NK-92 (cell line): ENCODE results near the gene KIAA1614.
"Not testable (repeated sequence)": the region's sequence is repeated elsewhere in the genome, so short reads cannot be mapped to it uniquely, and the experiment has no call there.

Experiments used
- DNase-seq: peaks from one replicate; lab custom pipeline; 2025; ENCODE audit not compliant: unreplicated experiment; lab: John Stamatoyannopoulos, UW

KIAA1614 gene

DNA sequence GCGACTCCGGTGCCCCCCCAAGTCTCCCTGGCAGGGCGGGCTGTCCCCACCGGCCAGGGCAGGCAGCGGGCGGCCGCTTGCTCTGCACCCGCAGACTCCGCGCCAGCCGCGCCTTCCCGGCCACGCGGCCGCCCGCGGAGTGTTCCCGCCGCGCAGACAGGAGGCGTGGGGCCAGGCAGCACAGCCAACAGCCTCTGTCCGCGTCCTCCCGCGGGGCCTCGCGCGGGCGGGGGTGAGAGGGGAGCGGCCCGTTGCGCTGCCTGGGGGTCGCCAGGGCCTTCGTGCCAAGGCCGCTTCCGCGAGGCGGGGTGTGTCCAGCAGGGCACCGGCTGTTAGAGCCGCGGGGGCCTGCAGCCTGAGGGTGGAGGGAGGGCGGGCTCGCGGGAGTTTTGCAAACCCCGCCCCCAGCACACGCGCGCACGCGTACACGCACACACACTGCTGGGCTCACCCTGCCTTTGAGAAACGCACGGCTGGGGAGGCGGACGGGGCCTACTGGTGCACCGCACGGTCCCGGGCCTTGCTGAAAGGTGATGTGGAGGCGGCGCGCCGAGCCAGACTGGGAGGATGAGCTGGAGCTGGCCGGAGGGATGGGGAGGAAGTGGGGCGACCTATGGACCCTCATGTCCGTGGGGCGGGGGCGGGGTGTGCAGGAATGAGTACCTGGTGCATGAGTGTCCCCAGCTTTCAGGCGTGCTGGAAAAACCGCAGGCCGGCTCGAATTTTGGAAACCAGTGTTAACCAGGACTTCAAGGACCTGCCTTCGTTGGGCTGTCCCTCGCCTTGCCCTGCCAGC lies 41.5 kb downstream of the KIAA1614 start:
- DNase-seq: no peak

DNA sequence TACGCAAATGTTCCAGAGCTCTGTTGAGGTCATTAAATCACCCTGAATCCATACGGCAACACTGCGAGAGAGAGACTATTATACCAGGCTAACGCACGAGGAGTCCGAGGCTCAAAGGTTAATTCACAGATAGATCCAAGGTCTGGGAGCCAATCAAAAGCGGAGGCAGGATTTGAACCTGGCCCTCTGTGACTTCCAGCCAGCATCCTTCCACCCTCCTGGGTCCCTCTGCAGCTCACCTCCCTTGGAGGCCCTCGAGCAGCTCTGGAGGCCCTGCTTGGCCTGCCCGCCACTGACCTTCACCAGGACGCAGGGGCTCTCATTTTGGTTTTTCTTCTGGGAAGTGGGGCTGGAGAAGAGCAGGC lies 42.1 kb downstream of the KIAA1614 start:
- DNase-seq: no peak

DNA sequence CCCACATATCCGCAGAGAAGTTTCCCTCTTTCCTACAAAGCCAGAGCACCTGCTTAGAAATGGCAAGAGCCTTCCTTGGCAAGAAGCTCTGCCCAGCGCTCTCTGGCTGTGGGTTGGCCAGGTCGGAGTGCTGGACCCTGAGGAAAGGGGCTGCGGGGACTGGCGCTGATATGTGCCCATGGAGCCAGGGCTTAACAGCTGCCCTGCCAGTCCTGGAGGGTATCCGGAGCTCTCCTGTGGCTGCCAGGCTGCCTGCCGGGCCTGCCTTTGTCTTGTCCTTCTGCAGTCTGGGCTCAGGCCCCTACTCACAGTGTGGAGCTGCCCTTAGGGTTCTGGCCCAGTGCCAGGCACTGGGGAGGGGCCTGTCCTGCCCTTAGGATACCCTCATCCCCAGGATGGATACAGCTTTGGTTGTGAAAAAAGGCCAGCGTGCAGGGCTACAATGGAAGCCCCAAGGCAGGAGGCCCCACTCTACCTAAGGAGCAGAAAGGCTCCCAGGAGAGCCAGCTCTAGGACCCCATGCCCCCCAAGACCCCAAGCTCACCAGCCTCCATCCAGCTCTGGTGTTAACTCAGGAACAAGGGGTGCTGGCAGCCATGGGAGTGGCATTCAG lies 43.4 kb downstream of the KIAA1614 start:
- no peak for DNase-seq

GRCh38 chr1:180959620-180960019 lies 46.9 kb downstream of the KIAA1614 start:
- DNase-seq: not testable (repeated sequence)

GRCh38 chr1:180961622-180962021 lies 48.9 kb downstream of the KIAA1614 start:
- DNase-seq: no peak

DNA sequence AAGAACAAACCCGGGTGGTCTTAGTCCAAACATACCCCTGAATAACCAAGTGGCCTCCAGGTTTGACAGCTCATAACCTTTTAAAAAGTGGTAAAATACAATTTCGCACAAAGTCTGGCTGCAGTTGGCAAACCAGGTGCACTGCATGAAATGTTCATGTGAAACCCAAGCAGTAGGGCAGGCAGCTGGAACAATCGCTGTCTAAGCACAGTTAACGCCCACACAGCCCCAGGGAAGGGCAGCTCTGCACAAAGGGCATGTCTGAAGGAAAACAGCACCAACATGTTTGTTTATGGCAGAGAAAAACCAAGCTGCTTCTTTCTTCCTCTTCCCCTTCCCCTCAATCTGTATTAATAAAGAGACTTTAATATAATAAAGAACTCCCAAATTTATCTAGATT lies 49.5 kb downstream of the KIAA1614 start:
- no peak for DNase-seq

DNA sequence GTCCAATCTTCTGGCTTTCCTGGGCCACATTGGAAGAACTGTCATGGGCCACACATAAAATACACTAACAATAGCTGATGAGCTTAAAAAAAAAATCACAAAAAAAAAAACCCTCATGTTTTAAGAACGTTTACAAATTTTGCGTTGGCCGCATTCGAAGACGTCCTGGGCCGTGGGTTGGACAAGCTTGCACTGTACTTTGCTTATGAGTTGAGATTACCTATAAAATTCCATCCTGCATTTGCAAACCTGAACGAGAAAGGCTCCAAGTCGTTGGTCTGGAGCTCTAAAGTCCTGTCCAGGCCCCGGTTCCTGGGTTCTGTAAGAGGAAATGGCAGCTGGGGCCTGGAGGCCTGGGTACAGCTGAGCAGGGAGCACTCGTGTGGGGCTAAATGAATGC lies 51.4 kb downstream of the KIAA1614 start:
- DNase-seq: no peak

- no peak for DNase-seq
Measured at GRCh38 chr1:180964595-180964994, 51.9 kb downstream of the KIAA1614 start.

GRCh38 chr1:180966312-180966711 lies 53.6 kb downstream of the KIAA1614 start:
- DNase-seq: no peak

- no peak for DNase-seq
Measured at GRCh38 chr1:180966744-180967536, 54.2 kb downstream of the KIAA1614 start.

- no peak for DNase-seq
Measured at GRCh38 chr1:180967558-180967957, 54.9 kb downstream of the KIAA1614 start.

DNA sequence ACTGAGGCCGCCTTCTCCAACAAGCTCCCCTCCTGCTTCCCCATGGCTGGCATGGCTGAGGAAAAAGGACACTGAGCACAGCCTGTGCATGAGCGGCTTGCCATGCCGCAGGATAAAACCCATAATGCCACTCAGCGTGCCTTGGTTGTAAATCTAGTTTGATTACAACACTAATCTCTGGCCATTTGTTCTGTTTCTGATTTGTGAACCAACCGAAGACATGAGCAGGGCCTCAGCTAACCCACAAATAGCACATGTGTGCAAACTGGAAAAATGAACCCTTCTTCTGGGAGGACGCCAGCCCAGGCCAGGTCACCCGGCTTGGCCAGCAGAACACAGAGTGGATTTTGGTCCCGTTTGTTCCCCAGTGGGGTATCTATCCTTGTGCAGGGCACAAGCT lies 56.1 kb downstream of the KIAA1614 start:
- DNase-seq: not testable (repeated sequence)

GRCh38 chr1:180969434-180969833 lies 56.7 kb downstream of the KIAA1614 start:
- no peak for DNase-seq

DNA sequence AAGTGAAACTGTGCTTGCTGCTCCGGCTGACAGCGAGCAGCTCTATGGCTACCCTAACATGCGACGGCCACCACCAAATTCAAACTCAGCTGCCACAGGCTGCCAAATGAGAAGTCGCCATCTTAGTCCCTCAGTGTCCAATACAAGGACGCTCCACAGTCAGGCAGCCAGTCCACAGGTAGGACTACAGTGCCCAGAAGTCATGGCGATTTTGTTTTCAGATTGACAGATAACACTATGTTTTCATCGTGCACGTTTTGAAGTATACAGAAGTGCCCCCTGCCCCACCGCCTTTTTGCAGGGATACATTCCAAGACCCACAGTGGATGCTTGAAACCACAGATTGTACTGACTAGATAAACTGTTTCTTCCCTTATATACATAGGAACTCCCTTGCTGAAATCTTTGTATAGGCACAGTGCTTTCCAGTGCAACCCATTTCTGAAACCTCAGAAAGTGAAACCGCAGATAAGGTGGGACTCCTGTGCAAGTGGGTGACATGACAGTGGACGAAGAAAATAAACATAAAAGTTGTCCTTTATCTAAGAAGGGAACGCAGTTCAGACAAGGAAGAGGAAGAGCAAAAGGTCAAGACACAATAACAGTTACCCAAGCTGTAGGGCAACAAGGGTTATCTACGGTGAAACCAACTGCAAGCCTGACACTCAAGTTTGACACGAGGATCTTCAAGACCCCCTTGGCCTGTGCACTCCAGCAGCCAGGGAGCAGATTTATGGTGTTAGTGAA lies 57.8 kb downstream of the KIAA1614 start:
- no peak for DNase-seq

DNA sequence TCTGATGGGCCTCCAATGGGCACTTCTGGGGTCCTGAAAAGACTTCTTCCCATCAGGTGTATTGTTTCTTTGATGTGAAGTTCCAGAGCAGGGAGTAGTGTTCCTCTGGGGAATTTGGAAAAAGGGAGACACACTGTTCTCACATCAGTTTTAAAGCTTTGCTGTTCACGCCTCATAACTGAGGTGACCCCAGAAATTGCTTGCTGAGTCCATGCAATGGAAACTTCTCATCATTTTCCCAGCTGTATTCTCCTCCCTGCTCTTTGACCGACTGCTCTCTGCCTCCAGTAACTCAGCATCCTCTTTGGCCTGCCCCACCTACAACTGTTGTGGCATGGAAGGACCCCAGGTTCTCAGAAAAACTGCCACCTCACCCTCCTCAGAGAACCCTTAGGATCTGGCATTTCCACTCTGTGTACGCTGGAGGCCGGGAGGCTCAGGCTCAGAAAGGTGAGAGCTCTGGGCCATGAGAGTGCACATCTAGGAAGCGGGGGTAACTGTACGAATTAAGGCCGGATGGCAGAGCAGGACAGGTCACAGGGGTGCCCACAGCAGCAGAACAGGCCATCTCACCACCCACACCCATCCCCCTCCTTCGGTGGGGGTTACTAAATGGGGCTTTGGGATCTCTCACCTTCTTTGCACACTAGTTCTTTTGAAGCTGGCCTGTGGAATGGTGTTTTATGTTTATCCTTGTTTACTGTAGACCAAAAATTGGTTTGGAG lies 58.7 kb downstream of the KIAA1614 start:
- no peak for DNase-seq

- DNase-seq: no peak
Measured at GRCh38 chr1:180973369-180973768, 60.7 kb downstream of the KIAA1614 start.

- no peak for DNase-seq
Measured at GRCh38 chr1:180974236-180974635, 61.5 kb downstream of the KIAA1614 start.

DNA sequence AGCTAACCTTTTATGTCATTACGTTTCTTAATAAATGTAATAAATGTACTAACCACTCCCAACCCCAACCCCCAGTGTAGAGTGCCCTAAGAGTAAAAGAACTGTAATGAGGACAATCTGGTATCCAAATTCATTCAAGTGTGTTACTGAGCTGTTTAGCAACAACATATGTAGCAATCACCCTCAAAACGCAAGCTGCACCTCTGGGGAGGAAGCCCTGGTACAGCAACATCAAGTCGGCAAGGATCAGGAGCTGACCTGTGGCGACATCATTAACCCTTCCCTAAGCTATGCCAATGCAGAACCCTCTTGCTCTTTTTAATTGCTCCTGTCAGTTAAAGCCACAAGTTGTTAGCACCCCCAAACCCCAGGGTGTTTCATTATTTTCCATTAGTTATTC lies 62.9 kb downstream of the KIAA1614 start:
- DNase-seq: no peak

GRCh38 chr1:180976191-180976590 lies 63.5 kb downstream of the KIAA1614 start:
- no peak for DNase-seq

- no peak for DNase-seq
Measured at GRCh38 chr1:180976732-180977357, 64.1 kb downstream of the KIAA1614 start.
